Panc1 (cell line): Measurements from ENCODE around the gene EIF2B5. TPM values are rescaled to one million over a fixed set of nuclear protein-coding genes. Genes with fewer than 3 reads are reported as not detected.

Experiments
- ATAC-seq: fragments of 200-7000 bp; cut with Tn5 transposase; 2 replicates; pipeline ENCODE4 v1.9.1; 2020; ENCODE audit warnings: mild to moderate bottlenecking, moderate library complexity
- BruUV-seq: library from RNA; stranded (reverse); fragments of 400-500 nt; replicated peaks from 2 replicates; lab custom pipeline; 2021; lab: Mats Ljungman, UMichigan
- CTCF ChIA-PET: fragments of 300-600 bp; sonication (Branson Sonifier 250); formaldehyde crosslinking; loops from one replicate; lab custom pipeline; 2022; ENCODE audit warnings: antibody characterized with exemption; lab: Charles Lee
- POLR2A ChIA-PET: fragments of 300-600 bp; sonication (Branson Sonifier 250); formaldehyde crosslinking; loops from one replicate; lab custom pipeline; 2022; ENCODE audit warnings: antibody characterized with exemption; lab: Charles Lee
- DNase-seq: peaks from one replicate; pipeline ENCODE4 v3.0.0-alpha.2; 2010; ENCODE audit warnings: low read depth, low spot score
- H3K27ac ChIP-seq: 2 replicates; pipeline ENCODE4 v1.5.1; 2011; ENCODE audit warnings: mild to moderate bottlenecking, low read length, inconsistent platforms
- H3K27me3 ChIP-seq: fragments of 200-500 bp; sonication (Bioruptor generic); 2 replicates; pipeline ENCODE4 v1.6.0; 2014; ENCODE audit warnings: low read length, inconsistent platforms; ENCODE audit not compliant: control insufficient read depth, insufficient read depth
- H3K36me3 ChIP-seq: fragments of 200-500 bp; sonication (Bioruptor generic); 2 replicates; pipeline ENCODE4 v1.5.1; 2014; ENCODE audit warnings: inconsistent platforms, mild to moderate bottlenecking, low read length, moderate library complexity; ENCODE audit not compliant: control insufficient read depth, insufficient read depth
- H3K4me1 ChIP-seq: 2 replicates; pipeline ENCODE4 v1.5.1; 2011; ENCODE audit warnings: inconsistent platforms, mild to moderate bottlenecking, low read length, moderate library complexity; ENCODE audit not compliant: control insufficient read depth, insufficient read depth
- H3K4me3 ChIP-seq, 2 experiments: 2 replicates each; pipeline ENCODE4 v1.5.1; 2011 to 2012; ENCODE audit warnings: low read depth in 2 of 2, low read length in 2 of 2, mild to moderate bottlenecking in 2 of 2, inconsistent platforms in 1 of 2, moderate library complexity in 1 of 2
- H3K9me3 ChIP-seq: fragments of 200-500 bp; sonication (Bioruptor generic); 2 replicates; pipeline ENCODE4 v1.5.1; 2014; ENCODE audit warnings: low read depth, mild to moderate bottlenecking, inconsistent platforms, low read length, moderate library complexity; ENCODE audit not compliant: control insufficient read depth, insufficient read depth
- CTCF ChIP-seq: fragments of 450-650 bp; IDR thresholded peaks from 2 replicates; pipeline ENCODE4 v1.5.1; 2017; ENCODE audit warnings: mild to moderate bottlenecking
- POLR2AphosphoS5 ChIP-seq: IDR thresholded peaks from 2 replicates; pipeline ENCODE4 v1.6.1; 2012; ENCODE audit warnings: mild to moderate bottlenecking, low read depth, low read length, moderate library complexity
- REST ChIP-seq, 2 experiments: IDR thresholded peaks; 2 replicates each; pipeline ENCODE4 v1.6.1; 2011 to 2012; ENCODE audit warnings: low read depth in 2 of 2, control low read depth in 1 of 2, low read length in 1 of 2, mild to moderate bottlenecking in 1 of 2, moderate library complexity in 1 of 2; ENCODE audit not compliant: insufficient read depth in 1 of 2
- SIN3A ChIP-seq: IDR thresholded peaks from 2 replicates; pipeline ENCODE4 v1.6.1; 2012; ENCODE audit warnings: low read depth, mild to moderate bottlenecking, low read length, moderate library complexity, borderline replicate concordance; ENCODE audit not compliant: insufficient read depth
- TCF7L2 ChIP-seq: IDR thresholded peaks from 2 replicates; pipeline ENCODE4 v1.6.1; 2011; ENCODE audit warnings: mild to moderate bottlenecking, low read depth, low read length, inconsistent platforms
- in situ Hi-C: cut with HindIII; loops from 2 replicates; pipeline ENCODE4 v1.10.0; 2016; ENCODE audit warnings: low sequenced_read_pairs, low pct_unique_long_range_greater_than_20kb
- intact Hi-C: fragments of 100-400 bp; cut with micrococcal nuclease; formaldehyde crosslinking; loops from one replicate; pipeline ENCODE4 v1.10.0; 2022; ENCODE audit not compliant: unreplicated experiment
- total RNA-seq: library from RNA; stranded (reverse); gene quantifications from one replicate; pipeline ENCODE4 v1.2.1, GENCODE V29; 2021; ENCODE audit not compliant: unreplicated experiment

The EIF2B5 gene
- total RNA-seq, 1 experiment from 2014 or later = 60.2 TPM

GRCh38 chr3:184175506-184175905 is 40.3 kb downstream of the EIF2B5 start:
- TF ChIP-seq POLR2AphosphoS5 (no peak), CTCF (no peak), SIN3A (no peak), REST (IDR thresholded peaks at IDR 0.05; ENCODE audit: insufficient read depth in 1 of 2, low read depth in 2 of 2, low read length in 1 of 2) (no peak), TCF7L2 (no peak)
- H3K27ac ChIP-seq = peak overlapping the region; percentile 88
- DNase-seq (no peak), ATAC-seq (no peak)
- ChIA-PET CTCF (interaction anchor here (1.0 kb wide), 1 partner anchor 11 kb away, joined by 3 read pairs; the partner anchor contains the start of gene ABCF3), POLR2A (no interaction called here)
- no peaks in the 10 kb centered on the region for H3K9me3 ChIP-seq
- H3K4me1 ChIP-seq = peaks cover 18% of the 10 kb centered on the region
- intact Hi-C loops (loop anchor here (5.0 kb wide), 1 partner anchor 1158 kb away; no protein-coding TSS in a partner anchor), in situ Hi-C loops (no loop called here)
- peak overlapping the region; percentile 80 to 86 for H3K4me3 ChIP-seq
- H3K36me3 ChIP-seq = peaks cover 11% of the 10 kb centered on the region; the same call in 1 of the 2 replicates
- BruUV-seq = no TSS peak
- H3K27me3 ChIP-seq = no peaks in the 10 kb centered on the region

- ATAC-seq = no peak; the same call in 1 of the 2 replicates
- intact Hi-C loops = loop anchor here (5.0 kb wide), 1 partner anchor 1159 kb away; no protein-coding TSS in a partner anchor
- peaks cover 9% of the 10 kb centered on the region; the same call in 1 of the 2 replicates for H3K36me3 ChIP-seq
- H3K27ac ChIP-seq = peak overlapping the region; percentile 88
- no peaks in the 10 kb centered on the region for H3K27me3 ChIP-seq
- H3K9me3 ChIP-seq = no peaks in the 10 kb centered on the region
- POLR2A ChIA-PET = no interaction called here
- TSS peak; percentile 51 for BruUV-seq
- in situ Hi-C loops = no loop called here
- H3K4me3 ChIP-seq = peak overlapping the region; percentile 80 to 86
- CTCF ChIA-PET = interaction anchor here (1.0 kb wide), 1 partner anchor 10 kb away, joined by 3 read pairs; the partner anchor contains the start of gene ABCF3
- no peak for DNase-seq
- H3K4me1 ChIP-seq = peaks cover 18% of the 10 kb centered on the region
- no peak for TF ChIP-seq REST (IDR thresholded peaks at IDR 0.05; ENCODE audit: insufficient read depth in 1 of 2, low read depth in 2 of 2, low read length in 1 of 2)
- TF ChIP-seq POLR2AphosphoS5 = no peak
- no peak for TF ChIP-seq SIN3A
Measured at GRCh38 chr3:184175981-184176376, 40.8 kb downstream of the EIF2B5 start.
